SU-DHL-6 (cell line): ENCODE data around the gene BMAL2.

ENCODE experiments used
- CTCF ChIP-seq: fragments of 200-600 bp; sonication (generic); IDR thresholded peaks from one replicate; pipeline ENCODE4 v1.5.1; 2017; ENCODE audit warnings: antibody characterized with exemption, mild to moderate bottlenecking, low read length, moderate library complexity; ENCODE audit not compliant: insufficient read depth, poor library complexity, severe bottlenecking
- EZH2phosphoT487 ChIP-seq: fragments of 200-600 bp; sonication (generic), shearing (Covaris generic); conservative IDR thresholded peaks from 2 replicates; pipeline ENCODE4 v1.6.1; 2018; ENCODE audit warnings: mild to moderate bottlenecking, antibody characterized with exemption, low read length, moderate library complexity, mixed read lengths

DNA sequence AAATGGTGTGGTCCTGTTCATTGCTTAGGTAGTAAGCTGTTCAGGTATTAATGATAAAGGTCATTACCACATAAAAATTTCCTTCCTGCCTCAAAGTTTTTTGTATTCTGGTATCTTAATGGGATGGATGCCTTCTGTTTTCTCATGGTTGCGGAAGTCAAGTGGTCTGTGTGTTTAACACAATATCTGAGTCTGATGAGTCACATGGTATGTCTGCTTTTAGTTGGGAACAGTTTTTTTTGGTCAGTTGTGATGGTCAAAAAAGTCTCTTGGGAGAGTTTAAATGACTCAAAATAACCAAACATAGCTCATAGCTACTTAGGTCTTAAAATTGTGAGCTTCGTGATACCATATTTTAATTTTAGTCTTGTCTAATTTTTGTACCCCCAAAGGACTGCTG is 47.9 kb upstream of the BMAL2 start:
- no peak for TF ChIP-seq CTCF
- TF ChIP-seq EZH2phosphoT487 = no peak
